Activated B cell treated with CpG ODN at 0.5 μM for 24 hours (primary cell): Measurements from ENCODE around the gene DDX41. TPM values are rescaled to one million over a fixed set of nuclear protein-coding genes. Genes with fewer than 3 reads are reported as not detected.
"Not testable (repeated sequence)": the region's sequence is repeated elsewhere in the genome, so short reads cannot be mapped to it uniquely, and the experiment has no call there.

Source experiments
- ATAC-seq: fragments of 200-7000 bp; cut with Tn5 transposase; one replicate; pipeline ENCODE4 v1.10.0; 2021; ENCODE audit warnings: low read depth, mild to moderate bottlenecking, moderate library complexity
- CTCF ChIA-PET: fragments of 350-600 bp; sonication (Branson Sonifier 250); formaldehyde crosslinking; loops from one replicate; lab custom pipeline; 2021; ENCODE audit warnings: antibody characterized with exemption; lab: Charles Lee
- POLR2A ChIA-PET: fragments of 350-600 bp; sonication (Branson Sonifier 250); formaldehyde crosslinking; loops from one replicate; lab custom pipeline; 2021; ENCODE audit warnings: antibody characterized with exemption; lab: Charles Lee
- DNase-seq: peaks from one replicate; pipeline ENCODE4 v3.0.0; 2022
- H3K27ac Mint-ChIP-seq: one replicate; pipeline ENCODE4 v1.8.0; 2020; ENCODE audit warnings: mixed read lengths
- H3K27me3 Mint-ChIP-seq: one replicate; pipeline ENCODE4 v1.8.0; 2021; ENCODE audit warnings: mixed read lengths
- H3K36me3 Mint-ChIP-seq: one replicate; pipeline ENCODE4 v1.8.0; 2021; ENCODE audit warnings: low read depth, mixed read lengths
- H3K4me1 Mint-ChIP-seq: one replicate; pipeline ENCODE4 v1.8.0; 2021; ENCODE audit warnings: mixed read lengths
- H3K4me3 Mint-ChIP-seq: one replicate; pipeline ENCODE4 v1.8.0; 2020; ENCODE audit warnings: mild to moderate bottlenecking, mixed read lengths
- H3K9me3 Mint-ChIP-seq: one replicate; pipeline ENCODE4 v1.8.0; 2020; ENCODE audit warnings: mixed read lengths
- intact Hi-C: fragments of 100-400 bp; cut with micrococcal nuclease; formaldehyde crosslinking; loops from one replicate; pipeline ENCODE4 v1.15.1; 2024
- total RNA-seq: library from RNA; stranded (reverse); gene quantifications from 2 replicates; pipeline ENCODE4 v1.2.3, GENCODE V29; 2022
- TF ChIP-seq, protein P1 (sequence below): fragments of 200-600 bp; IDR thresholded peaks from one replicate; pipeline ENCODE4 v1.8.0; 2022; ENCODE audit warnings: antibody characterized with exemption, mild to moderate bottlenecking

Gene DDX41
- total RNA-seq, result 128 and 144 TPM in 2 replicates

DNA sequence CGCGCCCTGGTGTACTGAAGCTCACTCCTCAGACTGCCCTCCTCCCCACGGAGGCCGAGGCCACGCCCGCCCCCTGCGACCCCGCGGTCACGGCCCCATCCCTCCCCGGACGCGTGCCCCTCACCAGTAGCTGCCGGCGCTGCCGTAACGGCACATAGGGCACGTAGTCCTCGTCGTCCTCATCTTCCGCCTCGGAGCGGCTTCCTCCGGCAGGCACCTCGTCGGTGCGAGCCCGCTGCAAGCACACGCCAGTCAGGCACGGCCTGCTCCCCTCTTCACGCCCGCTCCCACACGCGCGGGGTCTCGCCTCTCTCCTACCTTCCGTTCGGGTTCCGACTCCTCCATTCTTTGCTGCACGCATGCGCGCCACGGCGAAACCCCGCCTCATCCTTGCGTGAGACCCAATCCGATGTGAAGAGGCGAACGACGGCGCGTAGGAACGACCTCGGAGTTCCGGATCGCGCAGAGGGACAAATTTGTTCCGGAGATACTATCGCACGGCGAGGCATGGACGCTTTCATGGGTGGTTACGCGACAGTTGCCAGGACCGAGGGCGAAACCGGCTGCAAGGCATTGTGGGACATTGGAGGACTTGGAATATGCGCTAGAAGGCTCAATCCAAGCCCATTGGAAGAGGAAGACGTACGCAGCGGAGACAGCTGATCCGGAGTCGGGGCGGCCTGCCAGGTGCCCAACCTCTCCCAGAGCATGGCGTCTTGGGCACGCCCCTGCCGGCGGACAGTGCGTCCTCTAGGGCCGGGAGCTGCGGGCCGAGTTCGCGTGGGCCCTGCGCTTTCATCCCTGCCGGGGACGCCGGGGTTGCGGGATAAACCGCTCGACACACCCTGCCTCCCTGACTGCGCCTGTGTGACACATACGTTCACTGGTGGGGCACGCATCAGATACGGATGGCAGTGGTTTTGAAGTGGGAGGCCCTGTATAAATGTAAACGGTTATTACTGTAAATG lies at the start of gene DDX41:
Gene DDX41, minus strand, starts transcription at position 361 of the 968 bp plus-strand sequence. Its CDS starts 16 bp downstream, at position 345.
- POLR2A ChIA-PET, result interaction anchor here (0.6 to 1.6 kb wide), 4 partner anchors 9 to 1046 kb away, joined by 3 to 9 read pairs (median 4); partner anchors contain the start of gene RNF44
- no peaks in the 10 kb centered on the region for H3K27me3 Mint-ChIP-seq
- DNase-seq, result peak; percentile 93
- H3K27ac Mint-ChIP-seq, result peak within 1 kb of the TSS; percentile 94
- CTCF ChIA-PET, result interaction anchor here (1.4 to 3.5 kb wide), 2 partner anchors 16 to 404 kb away, joined by 3 to 21 read pairs; no protein-coding TSS in a partner anchor
- TF ChIP-seq, protein P1, sequence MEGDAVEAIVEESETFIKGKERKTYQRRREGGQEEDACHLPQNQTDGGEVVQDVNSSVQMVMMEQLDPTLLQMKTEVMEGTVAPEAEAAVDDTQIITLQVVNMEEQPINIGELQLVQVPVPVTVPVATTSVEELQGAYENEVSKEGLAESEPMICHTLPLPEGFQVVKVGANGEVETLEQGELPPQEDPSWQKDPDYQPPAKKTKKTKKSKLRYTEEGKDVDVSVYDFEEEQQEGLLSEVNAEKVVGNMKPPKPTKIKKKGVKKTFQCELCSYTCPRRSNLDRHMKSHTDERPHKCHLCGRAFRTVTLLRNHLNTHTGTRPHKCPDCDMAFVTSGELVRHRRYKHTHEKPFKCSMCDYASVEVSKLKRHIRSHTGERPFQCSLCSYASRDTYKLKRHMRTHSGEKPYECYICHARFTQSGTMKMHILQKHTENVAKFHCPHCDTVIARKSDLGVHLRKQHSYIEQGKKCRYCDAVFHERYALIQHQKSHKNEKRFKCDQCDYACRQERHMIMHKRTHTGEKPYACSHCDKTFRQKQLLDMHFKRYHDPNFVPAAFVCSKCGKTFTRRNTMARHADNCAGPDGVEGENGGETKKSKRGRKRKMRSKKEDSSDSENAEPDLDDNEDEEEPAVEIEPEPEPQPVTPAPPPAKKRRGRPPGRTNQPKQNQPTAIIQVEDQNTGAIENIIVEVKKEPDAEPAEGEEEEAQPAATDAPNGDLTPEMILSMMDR, result no peak
- no peaks in the 10 kb centered on the region for H3K9me3 Mint-ChIP-seq
- peaks cover 50% of the 10 kb centered on the region for H3K4me1 Mint-ChIP-seq
- peaks cover 74% of the 10 kb centered on the region for H3K36me3 Mint-ChIP-seq
- intact Hi-C loops, result loop anchor here (1.0 to 2.0 kb wide), 4 partner anchors 8 to 76 kb away; partner anchors contain the start of genes DOK3, FAM193B, PDLIM7 and TMED9
- peak; percentile 92 for ATAC-seq
- H3K4me3 Mint-ChIP-seq, result peak within 1 kb of the TSS; percentile 98

DNA sequence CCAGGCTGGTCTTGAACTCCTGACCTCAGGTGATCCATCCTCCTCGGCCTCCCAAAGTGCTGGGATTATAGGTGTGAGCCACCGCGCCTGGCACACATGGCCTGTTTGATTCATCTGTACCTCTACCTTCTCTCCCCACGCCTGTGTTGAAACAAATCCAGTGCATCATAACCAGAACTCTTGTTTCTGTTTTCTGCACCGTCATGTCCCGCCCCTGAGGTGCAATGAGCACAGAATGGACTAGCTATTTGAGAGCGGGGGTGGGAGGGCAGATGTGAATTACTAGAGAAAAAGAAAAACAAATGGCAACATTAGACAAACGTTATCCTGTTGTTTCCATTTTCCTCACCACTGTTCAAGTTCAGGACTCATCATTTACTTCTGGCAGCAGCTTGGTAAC lies 48.3 kb upstream of the DDX41 start:
- H3K4me1 Mint-ChIP-seq, result no peaks in the 10 kb centered on the region
- H3K4me3 Mint-ChIP-seq, result no peak overlapping the region
- no peak overlapping the region for H3K27ac Mint-ChIP-seq
- ATAC-seq (no peak), DNase-seq (no peak)
- H3K9me3 Mint-ChIP-seq, result no peaks in the 10 kb centered on the region
- H3K36me3 Mint-ChIP-seq, result no peaks in the 10 kb centered on the region
- intact Hi-C loops, result no loop called here
- TF ChIP-seq, protein P1, result no peak
- H3K27me3 Mint-ChIP-seq, result peaks cover 9% of the 10 kb centered on the region
- CTCF ChIA-PET, result no interaction called here
- POLR2A ChIA-PET, result no interaction called here

DNA sequence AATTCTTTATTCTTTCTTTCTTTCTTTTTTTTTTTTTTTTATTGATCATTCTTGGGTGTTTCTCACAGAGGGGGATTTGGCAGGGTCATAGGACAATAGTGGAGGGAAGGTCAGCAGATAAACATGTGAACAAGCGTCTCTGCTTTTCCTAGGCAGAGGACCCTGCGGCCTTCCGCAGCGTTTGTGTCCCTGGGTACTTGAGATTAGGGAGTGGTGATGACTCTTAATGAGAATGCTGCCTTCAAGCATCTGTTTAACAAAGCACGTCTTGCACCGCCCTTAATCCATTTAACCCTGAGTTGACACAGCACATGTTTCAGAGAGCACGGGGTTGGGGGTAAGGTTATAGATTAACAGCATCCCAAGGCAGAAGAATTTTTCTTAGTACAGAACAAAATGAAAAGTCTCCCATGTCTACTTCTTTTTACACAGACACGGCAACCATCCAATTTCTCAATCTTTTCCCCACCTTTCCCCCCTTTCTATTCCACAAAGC lies 42.7 kb upstream of the DDX41 start:
- POLR2A ChIA-PET, H3K27me3 Mint-ChIP-seq, H3K36me3 Mint-ChIP-seq, H3K4me3 Mint-ChIP-seq, intact Hi-C loops, H3K9me3 Mint-ChIP-seq, DNase-seq, H3K4me1 Mint-ChIP-seq, CTCF ChIA-PET, H3K27ac Mint-ChIP-seq, ATAC-seq: not testable (repeated sequence)

DNA sequence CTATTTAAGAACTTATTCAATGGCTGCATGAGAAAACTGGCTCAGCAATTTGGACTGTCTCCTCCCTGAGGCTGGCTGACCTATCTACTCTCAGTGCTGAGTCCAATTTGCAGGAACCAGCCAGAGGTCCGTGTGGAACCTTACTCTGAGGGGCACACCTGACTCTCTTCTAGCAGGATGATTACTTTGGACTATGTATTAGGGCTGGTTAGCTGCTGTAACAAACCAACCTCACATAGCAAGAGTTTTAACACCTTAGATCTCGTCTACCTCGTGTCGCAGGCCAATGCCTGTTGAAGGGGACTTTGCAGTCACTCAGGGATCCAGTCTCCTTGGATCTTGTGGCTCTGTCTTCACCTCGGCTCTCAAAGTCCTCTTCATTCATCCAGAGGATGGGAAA lies 41.0 kb upstream of the DDX41 start:
- Mint-ChIP-seq H3K4me3 (no peak overlapping the region), H3K36me3 (peaks cover 2% of the 10 kb centered on the region), H3K27ac (no peak overlapping the region), H3K9me3 (no peaks in the 10 kb centered on the region), H3K4me1 (peaks cover 15% of the 10 kb centered on the region), H3K27me3 (no peaks in the 10 kb centered on the region)
- ATAC-seq, result no peak
- POLR2A ChIA-PET, result no interaction called here
- TF ChIP-seq, protein P1, result no peak
- CTCF ChIA-PET, result interaction anchor here (1.0 to 1.4 kb wide), 2 partner anchors 10 to 154 kb away, joined by 3 read pairs; no protein-coding TSS in a partner anchor
- intact Hi-C loops, result no loop called here
- no peak for DNase-seq

DNA sequence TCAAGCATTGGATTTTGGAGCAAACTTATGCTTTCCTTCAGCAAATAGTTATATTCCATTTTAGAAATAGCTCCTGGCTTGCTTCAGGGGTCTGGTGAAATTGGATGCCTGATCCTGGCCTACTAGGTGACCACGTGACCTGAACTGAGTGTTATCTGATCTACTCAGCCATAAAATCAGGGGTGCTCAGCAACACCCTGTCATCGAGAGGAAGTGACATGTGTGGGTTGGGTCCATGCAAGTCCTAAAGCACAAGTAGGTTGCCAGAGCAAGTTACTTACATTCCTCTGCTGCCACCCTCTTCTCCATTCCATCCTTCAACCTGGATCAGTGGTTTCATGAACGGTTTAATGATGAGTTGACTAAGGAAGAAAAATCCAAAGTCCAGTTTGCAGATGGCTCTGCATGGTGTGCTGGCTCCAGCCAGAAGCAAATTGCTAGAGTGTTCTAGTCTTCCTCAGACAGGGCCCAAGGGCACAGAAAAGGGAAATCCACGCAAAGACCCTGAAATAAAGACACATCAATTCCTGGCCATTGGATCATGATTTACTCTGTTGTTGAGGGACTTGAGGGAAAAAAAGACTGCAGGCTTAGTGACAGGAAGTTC lies 40.4 kb upstream of the DDX41 start:
- Mint-ChIP-seq H3K27me3 (no peaks in the 10 kb centered on the region), H3K4me1 (peaks cover 22% of the 10 kb centered on the region), H3K4me3 (no peak overlapping the region), H3K36me3 (peaks cover 6% of the 10 kb centered on the region), H3K27ac (no peak overlapping the region), H3K9me3 (no peaks in the 10 kb centered on the region)
- ATAC-seq (no peak), DNase-seq (no peak)
- ChIA-PET CTCF (interaction anchor here (1.4 kb wide), 1 partner anchor 9 kb away, joined by 3 read pairs; no protein-coding TSS in a partner anchor), POLR2A (no interaction called here)
- intact Hi-C loops, result no loop called here
- TF ChIP-seq, protein P1, result no peak
